HG03439 (cell line): Measurements from ENCODE around the gene GP1BA.
A peak's percentile ranks its signal among the peaks of the same experiment; 100 is the strongest.
"Not testable (repeated sequence)": the region's sequence is repeated elsewhere in the genome, so short reads cannot be mapped to it uniquely, and the experiment has no call there.

Experiments used
- ATAC-seq: cut with Tn5 transposase; IDR thresholded peaks from one replicate; pipeline ENCODE4 v1.9.1; 2021; ENCODE audit warnings: mild to moderate bottlenecking, moderate library complexity; ENCODE audit not compliant: unreplicated experiment

Gene GP1BA

GRCh38 chr17:4901108-4901647 is 30.9 kb upstream of the GP1BA start:
- no peak for ATAC-seq

- no peak for ATAC-seq
These were observed 30.3 kb upstream of the GP1BA start for GRCh38 chr17:4901648-4902344.

- no peak for ATAC-seq
These were observed 29.5 kb upstream of the GP1BA start for GRCh38 chr17:4902540-4902939.

GRCh38 chr17:4903051-4903818 is 28.8 kb upstream of the GP1BA start, which contains the start of gene CHRNE:
CHRNE (minus strand) TSS chr17:4903098; CDS start chr17:4903063, 35 bp downstream.
- ATAC-seq, result no peak

- not testable (repeated sequence) for ATAC-seq
These were observed 25.4 kb upstream of the GP1BA start for GRCh38 chr17:4906642-4907041.

- no peak for ATAC-seq
These were observed 23.8 kb upstream of the GP1BA start for GRCh38 chr17:4908301-4908700.

- ATAC-seq, result peak; percentile 54
These were observed 23.2 kb upstream of the GP1BA start for GRCh38 chr17:4908711-4909496.

- no peak for ATAC-seq
These were observed 18.1 kb upstream of the GP1BA start for GRCh38 chr17:4913994-4914393.

GRCh38 chr17:4914551-4914950 is 17.5 kb upstream of the GP1BA start:
- ATAC-seq, result not testable (repeated sequence)

GRCh38 chr17:4919511-4920047 is 12.5 kb upstream of the GP1BA start:
- no peak for ATAC-seq

GRCh38 chr17:4920351-4921048 is 11.6 kb upstream of the GP1BA start:
- ATAC-seq, result no peak

GRCh38 chr17:4921320-4921719 is 10.8 kb upstream of the GP1BA start:
- no peak for ATAC-seq

- ATAC-seq, result not testable (repeated sequence)
These were observed 5.3 kb upstream of the GP1BA start for GRCh38 chr17:4926577-4927335.

GRCh38 chr17:4928881-4929280 is 3.2 kb upstream of the GP1BA start:
- ATAC-seq, result no peak

GRCh38 chr17:4932756-4933155 is 679 bp downstream of the GP1BA start:
- no peak for ATAC-seq

GRCh38 chr17:4933646-4934045 is 1.6 kb downstream of the GP1BA start:
- ATAC-seq, result no peak

GRCh38 chr17:4934173-4934979 is 2.3 kb downstream of the GP1BA start:
- ATAC-seq, result no peak

- ATAC-seq, result no peak
These were observed 3.6 kb downstream of the GP1BA start for GRCh38 chr17:4935650-4936049.

GRCh38 chr17:4936436-4936835 is 4.4 kb downstream of the GP1BA start:
- ATAC-seq, result no peak
